ENCODE results near the gene TRIM17. TPM values are rescaled to one million over a fixed set of nuclear protein-coding genes. Genes with fewer than 3 reads are reported as not detected.

The TRIM17 gene
- total RNA-seq, 1 donor from 2014 or later = 1.2 TPM

GRCh38 chr1:228450200-228450599, 33.5 kb upstream of the TRIM17 start:
- H3K27me3 ChIP-seq = no peaks in the 10 kb centered on the region
- peaks cover 13% of the 10 kb centered on the region for H3K4me1 ChIP-seq
- intact Hi-C loops (cut with DNase I) = no loop called here
- H3K27ac ChIP-seq = no peak overlapping the region
- no peak for DNase-seq (ENCODE audit: extremely low spot score in 2 of 2)
- no peak overlapping the region for H3K4me3 ChIP-seq
- H3K9me3 ChIP-seq = no peaks in the 10 kb centered on the region
- no peak for TF ChIP-seq CTCF (IDR thresholded peaks at IDR 0.05)
- TF ChIP-seq POLR2A (IDR thresholded peaks at IDR 0.05) = no peak
- no peak for TF ChIP-seq POLR2AphosphoS5 (IDR thresholded peaks at IDR 0.05; ENCODE audit: insufficient read depth in 1 of 2, low read depth in 1 of 2)
- H3K36me3 ChIP-seq = no peaks in the 10 kb centered on the region

GRCh38 chr1:228448372-228448771, 31.7 kb upstream of the TRIM17 start:
- peaks cover 14% of the 10 kb centered on the region for H3K4me1 ChIP-seq
- H3K36me3 ChIP-seq = no peaks in the 10 kb centered on the region
- H3K27ac ChIP-seq = no peak overlapping the region
- no peaks in the 10 kb centered on the region for H3K27me3 ChIP-seq
- DNase-seq (ENCODE audit: extremely low spot score in 2 of 2) = no peak
- TF ChIP-seq POLR2A (IDR thresholded peaks at IDR 0.05) (no peak), CTCF (IDR thresholded peaks at IDR 0.05) (no peak), POLR2AphosphoS5 (IDR thresholded peaks at IDR 0.05; ENCODE audit: insufficient read depth in 1 of 2, low read depth in 1 of 2) (no peak)
- H3K4me3 ChIP-seq = no peak overlapping the region
- intact Hi-C loops (cut with DNase I) = no loop called here
- H3K9me3 ChIP-seq = no peaks in the 10 kb centered on the region

- TF ChIP-seq CTCF (IDR thresholded peaks at IDR 0.05) (no peak), POLR2AphosphoS5 (IDR thresholded peaks at IDR 0.05; ENCODE audit: insufficient read depth in 1 of 2, low read depth in 1 of 2) (no peak), POLR2A (IDR thresholded peaks at IDR 0.05) (no peak)
- H3K27me3 ChIP-seq = no peaks in the 10 kb centered on the region
- DNase-seq (ENCODE audit: extremely low spot score in 2 of 2) = no peak
Observed at GRCh38 chr1:228446852-228447251, 30.2 kb upstream of the TRIM17 start.

GRCh38 chr1:228445843-228446650, 29.4 kb upstream of the TRIM17 start:
- H3K36me3 ChIP-seq = no peaks in the 10 kb centered on the region
- H3K27me3 ChIP-seq = no peaks in the 10 kb centered on the region

More at GRCh38 chr1:228446852-228447251, 30.2 kb upstream of the TRIM17 start:
- Histone ChIP-seq H3K36me3 (no peaks in the 10 kb centered on the region), H3K27ac (no peak overlapping the region), H3K9me3 (no peaks in the 10 kb centered on the region), H3K4me1 (peaks cover 14% of the 10 kb centered on the region), H3K4me3 (no peak overlapping the region)
- intact Hi-C loops (cut with DNase I) = no loop called here

GRCh38 chr1:228445490-228445842, 28.8 kb upstream of the TRIM17 start:
- Histone ChIP-seq H3K27ac (no peak overlapping the region), H3K36me3 (no peaks in the 10 kb centered on the region), H3K4me1 (peaks cover 14% of the 10 kb centered on the region), H3K4me3 (peak overlapping the region; percentile 4 to 46), H3K27me3 (no peaks in the 10 kb centered on the region), H3K9me3 (no peaks in the 10 kb centered on the region)
- intact Hi-C loops (cut with DNase I) = no loop called here
- no peak for TF ChIP-seq POLR2A (IDR thresholded peaks at IDR 0.05)
- no peak for TF ChIP-seq CTCF (IDR thresholded peaks at IDR 0.05)
- TF ChIP-seq POLR2AphosphoS5 (IDR thresholded peaks at IDR 0.05; ENCODE audit: insufficient read depth in 1 of 2, low read depth in 1 of 2) = no peak
- no peak for DNase-seq (ENCODE audit: extremely low spot score in 2 of 2)

More at GRCh38 chr1:228445843-228446650, 29.4 kb upstream of the TRIM17 start:
- intact Hi-C loops (cut with DNase I) = no loop called here
- Histone ChIP-seq H3K27ac (peak overlapping the region; percentile 56), H3K4me3 (peak overlapping the region; percentile 4 to 46), H3K4me1 (peaks cover 14% of the 10 kb centered on the region), H3K9me3 (no peaks in the 10 kb centered on the region)
- TF ChIP-seq POLR2A (IDR thresholded peaks at IDR 0.05) (no peak), POLR2AphosphoS5 (IDR thresholded peaks at IDR 0.05; ENCODE audit: insufficient read depth in 1 of 2, low read depth in 1 of 2) (peak; percentile 9 to 36)
- DNase-seq (ENCODE audit: extremely low spot score in 2 of 2) = no peak

Measured in vagina (tissue), 2 donors.